GM12878 (cell line): Measurements from ENCODE around the gene OR6Y1. TPM values are rescaled to one million over a fixed set of nuclear protein-coding genes. Genes with fewer than 3 reads are reported as not detected.

ENCODE experiments used
- ATAC-seq: fragments of 200-7000 bp; cut with Tn5 transposase; 3 replicates; pipeline ENCODE4 v1.9.1; 2020; ENCODE audit warnings: mild to moderate bottlenecking, moderate library complexity
- BruUV-seq: library from RNA; stranded (reverse); fragments of 400-500 nt; replicated peaks from 2 replicates; lab custom pipeline; 2021; lab: Mats Ljungman, UMichigan
- CTCF ChIA-PET: fragments of 300-600 bp; sonication (Branson Sonifier 250); formaldehyde crosslinking; extraction: SDS; loops from one replicate; lab custom pipeline; 2021; ENCODE audit warnings: inconsistent platforms; lab: Yijun Ruan, JAX
- POLR2A ChIA-PET: fragments of 350-600 bp; formaldehyde crosslinking; extraction: SDS; loops from one replicate; lab custom pipeline; 2021; ENCODE audit warnings: inconsistent platforms; lab: Charles Lee
- RAD21 ChIA-PET: fragments of 300-600 bp; sonication (Branson Sonifier 250); formaldehyde crosslinking; loops from one replicate; lab custom pipeline; 2023; ENCODE audit warnings: antibody characterized with exemption; ENCODE audit not compliant: unreplicated experiment; lab: Charles Lee
- SMC1A ChIA-PET: fragments of 300-600 bp; sonication (Branson Sonifier 250); formaldehyde crosslinking; loops from one replicate; lab custom pipeline; 2023; ENCODE audit not compliant: unreplicated experiment, uncharacterized antibody; lab: Charles Lee
- DNase-seq: peaks from one replicate; pipeline ENCODE4 v3.0.0-alpha.2; 2011; ENCODE audit warnings: low read depth, low spot score
- FAIRE-seq: peaks from 3 replicates; lab custom pipeline; 2011; peaks lifted over from hg19 to GRCh38; lab: Jason Lieb, UNC
- H2AFZ ChIP-seq: 2 replicates; pipeline ENCODE4 v1.6.0; 2011; ENCODE audit warnings: low read depth, low read length, control low read depth; ENCODE audit not compliant: control insufficient read depth
- H3K27ac ChIP-seq: 2 replicates; pipeline ENCODE4 v1.5.1; 2011; ENCODE audit warnings: control low read depth; ENCODE audit not compliant: control insufficient read depth, insufficient read depth
- H3K27me3 ChIP-seq, 2 experiments: replicated peaks in 1 of 2; 2 replicates each; pipeline versions ENCODE4 v1.6.0 to v1.6.1; 2011; ENCODE audit warnings: low read length in 1 of 2; ENCODE audit not compliant: control insufficient read depth in 2 of 2, insufficient read depth in 2 of 2
- H3K36me3 ChIP-seq, 2 experiments: 2 replicates each; pipeline ENCODE4 v1.5.1; 2011; ENCODE audit warnings: low read length in 1 of 2; ENCODE audit not compliant: control insufficient read depth in 2 of 2, insufficient read depth in 2 of 2
- H3K4me1 ChIP-seq: 2 replicates; pipeline ENCODE4 v1.6.1; 2011; ENCODE audit warnings: mild to moderate bottlenecking, low read length, moderate library complexity, mixed read lengths; ENCODE audit not compliant: control insufficient read depth, insufficient read depth
- H3K4me2 ChIP-seq: 2 replicates; pipeline ENCODE4 v1.6.0; 2011; ENCODE audit warnings: control low read depth; ENCODE audit not compliant: control insufficient read depth, insufficient read depth
- H3K4me3 ChIP-seq: fragments of 200-600 bp; sonication (generic); 2 replicates; pipeline ENCODE4 v1.5.1; 2016
- H3K79me2 ChIP-seq: 2 replicates; pipeline ENCODE4 v1.6.0; 2011; ENCODE audit warnings: low read length; ENCODE audit not compliant: control insufficient read depth, insufficient read depth
- H3K9ac ChIP-seq: 2 replicates; pipeline ENCODE4 v1.8.0; 2011; ENCODE audit warnings: low read length, control low read depth, mixed read lengths; ENCODE audit not compliant: control insufficient read depth, insufficient read depth
- H3K9me3 ChIP-seq: replicated peaks from 3 replicates; pipeline ENCODE4 v1.5.1; 2011; ENCODE audit warnings: mild to moderate bottlenecking, low read length; ENCODE audit not compliant: control insufficient read depth, insufficient read depth
- H4K20me1 ChIP-seq: 2 replicates; pipeline ENCODE4 v1.6.0; 2011; ENCODE audit not compliant: control insufficient read depth, insufficient read depth
- EP300 ChIP-seq, 2 experiments: fragments of 150-350 bp in 1 of 2; IDR thresholded peaks; 2 replicates each; pipeline ENCODE4 v1.6.1; 2011 to 2012; ENCODE audit warnings: low read depth in 2 of 2, low read length in 2 of 2, borderline replicate concordance in 1 of 2, improper control_type of control experiment in 1 of 2, inconsistent platforms in 1 of 2; ENCODE audit not compliant: control insufficient read depth in 1 of 2
- FOXK2 ChIP-seq: fragments of 450-650 bp; IDR thresholded peaks from 2 replicates; pipeline ENCODE4 v1.6.1; 2017; ENCODE audit warnings: mild to moderate bottlenecking, moderate library complexity
- MEF2B ChIP-seq: fragments of 450-650 bp; IDR thresholded peaks from 2 replicates; pipeline ENCODE4 v1.6.1; 2018; ENCODE audit warnings: mild to moderate bottlenecking, moderate library complexity; ENCODE audit not compliant: partially characterized antibody, poor library complexity, severe bottlenecking
- MXI1 ChIP-seq: fragments of 150-350 bp; IDR thresholded peaks from 2 replicates; pipeline ENCODE4 v1.6.1; 2011; ENCODE audit warnings: low read depth, mild to moderate bottlenecking, inconsistent platforms, low read length, improper control_type of control experiment
- RAD21 ChIP-seq: IDR thresholded peaks from 2 replicates; pipeline ENCODE4 v1.6.1; 2011; ENCODE audit warnings: mild to moderate bottlenecking, low read depth, low read length, moderate library complexity; ENCODE audit not compliant: insufficient read depth
- RFX5 ChIP-seq: IDR thresholded peaks from 2 replicates; pipeline ENCODE4 v1.6.1; 2011; ENCODE audit warnings: low read depth, low read length, improper control_type of control experiment
- SIN3A ChIP-seq: IDR thresholded peaks from 2 replicates; pipeline ENCODE4 v1.6.1; 2012; ENCODE audit warnings: low read depth, low read length, improper control_type of control experiment
- SMAD5 ChIP-seq: IDR thresholded peaks from 2 replicates; pipeline ENCODE4 v1.6.1; 2016; ENCODE audit warnings: antibody characterized with exemption, low read depth
- SP1 ChIP-seq: IDR thresholded peaks from one replicate; pipeline ENCODE4 v1.6.1; 2011; ENCODE audit warnings: low read depth, low read length
- TAF1 ChIP-seq: IDR thresholded peaks from 2 replicates; pipeline ENCODE4 v1.6.1; 2011; ENCODE audit warnings: mild to moderate bottlenecking, low read depth, low read length, borderline replicate concordance
- TCF3 ChIP-seq: IDR thresholded peaks from 2 replicates; pipeline ENCODE4 v1.6.1; 2012; ENCODE audit warnings: low read depth, mild to moderate bottlenecking, low read length, borderline replicate concordance; ENCODE audit not compliant: insufficient read depth
- WGBS: methylation state at CpG from one replicate; pipeline ENCODE4 v1.1.6; 2016; ENCODE audit warnings: low lambda C conversion rate; ENCODE audit not compliant: insufficient replicate concordance, insufficient coverage; ENCODE audit errors: missing lambda C conversion rate; 5-methylcytosine and 5-hydroxymethylcytosine counted together
- in situ Hi-C: fragments of 300-500 bp; cut with MboI; formaldehyde crosslinking; loops from 9 replicates; pipeline ENCODE4 v1.14.3; 2018; ENCODE audit warnings: mixed read lengths
- intact Hi-C: fragments of 100-400 bp; cut with micrococcal nuclease; formaldehyde crosslinking; loops from one replicate; pipeline ENCODE4 v1.14.2; 2022; ENCODE audit not compliant: unreplicated experiment
- polyA plus RNA-seq, 11 experiments: library from polyadenylated mRNA; depleted of rRNA in 4 of 11; unstranded in 6 of 11; stranded (reverse) in 5 of 11; fragments of >200 nt; fragmentation: Nextera tagmentation in 4 of 11; fragmentation: Illumina TruSeq in 1 of 11; extraction: Ambion mirVana in 4 of 11; extraction: Trizol in 1 of 11; gene quantifications; 1 replicate in 1 of 11; 2 replicates in 10 of 11; pipeline versions ENCODE4 v1.2.1 to v1.2.3, GENCODE V29; 2011 to 2016; ENCODE audit warnings: inconsistent platforms in 2 of 11, missing spikeins in 2 of 11, low read depth in 1 of 11
- total RNA-seq, 4 experiments: library from RNA; depleted of rRNA in 3 of 4; stranded (reverse); fragments of >200 nt in 3 of 4; fragmentation: Illumina TruSeq in 1 of 4; extraction: Trizol in 1 of 4; gene quantifications; 2 replicates each; pipeline versions ENCODE4 v1.2.1 to v1.2.3, GENCODE V29; 2013 to 2021
- TF ChIP-seq, protein P1 (sequence below): fragments of 450-650 bp; formaldehyde crosslinking; IDR thresholded peaks from 2 replicates; pipeline ENCODE4 v1.4.0; 2020; ENCODE audit warnings: mild to moderate bottlenecking, moderate library complexity
- TF ChIP-seq, protein P2 (sequence below): fragments of 450-650 bp; IDR thresholded peaks from 2 replicates; pipeline ENCODE4 v1.6.1; 2017; ENCODE audit warnings: low read depth, mild to moderate bottlenecking, moderate library complexity
- TF ChIP-seq, protein P3 (sequence below), 3 experiments: IDR thresholded peaks in 2 of 3; conservative IDR thresholded peaks in 1 of 3; 2 replicates each; pipeline ENCODE4 v1.5.1; 2011; ENCODE audit warnings: low read depth in 3 of 3, low read length in 3 of 3, mild to moderate bottlenecking in 3 of 3, control low read depth in 2 of 3, moderate library complexity in 2 of 3, inconsistent platforms in 1 of 3, mixed read lengths in 1 of 3; ENCODE audit not compliant: control insufficient read depth in 2 of 3, insufficient read depth in 1 of 3; ENCODE audit errors: extremely low read depth in 1 of 3
- TF ChIP-seq, protein P4 (sequence below): IDR thresholded peaks from 2 replicates; pipeline ENCODE4 v1.6.1; 2011; ENCODE audit warnings: mild to moderate bottlenecking, low read depth, low read length, moderate library complexity; ENCODE audit not compliant: insufficient replicate concordance

Gene OR6Y1
- total and polyA plus RNA-seq, 10 of the 15 experiments (the other 5 are each of a cell fraction or from before 2014, with no cell fraction given), result not detected

DNA sequence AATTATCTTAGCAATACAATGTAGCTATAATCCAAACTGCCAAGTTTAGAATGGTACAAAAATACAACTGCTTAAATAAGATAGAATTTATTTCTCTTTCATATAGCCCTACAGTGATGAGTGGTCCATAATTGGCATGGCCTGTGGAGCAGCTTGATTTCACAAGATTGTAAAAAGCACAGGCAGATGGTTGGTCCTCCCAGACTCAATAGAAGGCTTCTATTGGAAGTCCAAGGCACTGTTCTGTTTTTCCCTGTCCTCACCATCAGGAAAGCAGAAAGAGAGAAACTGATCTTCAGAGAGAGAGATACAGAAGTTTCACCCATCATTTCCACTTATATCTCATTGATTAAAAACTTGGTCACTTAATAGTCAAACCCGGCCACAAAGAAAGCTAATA is 18.0 kb upstream of the OR6Y1 start:
- 0% methylated on average over 1 of the region's 1 CpG for WGBS
- TF ChIP-seq FOXK2 (no peak), RAD21 (no peak), SP1 (no peak), MEF2B (no peak), EP300 (IDR thresholded peaks at IDR 0.05; ENCODE audit: borderline replicate concordance in 1 of 2, control insufficient read depth in 1 of 2, low read depth in 2 of 2, low read length in 2 of 2) (no peak), TCF3 (no peak), SMAD5 (no peak), RFX5 (no peak), MXI1 (no peak), TAF1 (no peak), SIN3A (no peak)
- TF ChIP-seq, protein P1, sequence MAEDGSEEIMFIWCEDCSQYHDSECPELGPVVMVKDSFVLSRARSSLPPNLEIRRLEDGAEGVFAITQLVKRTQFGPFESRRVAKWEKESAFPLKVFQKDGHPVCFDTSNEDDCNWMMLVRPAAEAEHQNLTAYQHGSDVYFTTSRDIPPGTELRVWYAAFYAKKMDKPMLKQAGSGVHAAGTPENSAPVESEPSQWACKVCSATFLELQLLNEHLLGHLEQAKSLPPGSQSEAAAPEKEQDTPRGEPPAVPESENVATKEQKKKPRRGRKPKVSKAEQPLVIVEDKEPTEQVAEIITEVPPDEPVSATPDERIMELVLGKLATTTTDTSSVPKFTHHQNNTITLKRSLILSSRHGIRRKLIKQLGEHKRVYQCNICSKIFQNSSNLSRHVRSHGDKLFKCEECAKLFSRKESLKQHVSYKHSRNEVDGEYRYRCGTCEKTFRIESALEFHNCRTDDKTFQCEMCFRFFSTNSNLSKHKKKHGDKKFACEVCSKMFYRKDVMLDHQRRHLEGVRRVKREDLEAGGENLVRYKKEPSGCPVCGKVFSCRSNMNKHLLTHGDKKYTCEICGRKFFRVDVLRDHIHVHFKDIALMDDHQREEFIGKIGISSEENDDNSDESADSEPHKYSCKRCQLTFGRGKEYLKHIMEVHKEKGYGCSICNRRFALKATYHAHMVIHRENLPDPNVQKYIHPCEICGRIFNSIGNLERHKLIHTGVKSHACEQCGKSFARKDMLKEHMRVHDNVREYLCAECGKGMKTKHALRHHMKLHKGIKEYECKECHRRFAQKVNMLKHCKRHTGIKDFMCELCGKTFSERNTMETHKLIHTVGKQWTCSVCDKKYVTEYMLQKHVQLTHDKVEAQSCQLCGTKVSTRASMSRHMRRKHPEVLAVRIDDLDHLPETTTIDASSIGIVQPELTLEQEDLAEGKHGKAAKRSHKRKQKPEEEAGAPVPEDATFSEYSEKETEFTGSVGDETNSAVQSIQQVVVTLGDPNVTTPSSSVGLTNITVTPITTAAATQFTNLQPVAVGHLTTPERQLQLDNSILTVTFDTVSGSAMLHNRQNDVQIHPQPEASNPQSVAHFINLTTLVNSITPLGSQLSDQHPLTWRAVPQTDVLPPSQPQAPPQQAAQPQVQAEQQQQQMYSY (CRISPR knock-in tag), result no peak
- TF ChIP-seq, protein P2, sequence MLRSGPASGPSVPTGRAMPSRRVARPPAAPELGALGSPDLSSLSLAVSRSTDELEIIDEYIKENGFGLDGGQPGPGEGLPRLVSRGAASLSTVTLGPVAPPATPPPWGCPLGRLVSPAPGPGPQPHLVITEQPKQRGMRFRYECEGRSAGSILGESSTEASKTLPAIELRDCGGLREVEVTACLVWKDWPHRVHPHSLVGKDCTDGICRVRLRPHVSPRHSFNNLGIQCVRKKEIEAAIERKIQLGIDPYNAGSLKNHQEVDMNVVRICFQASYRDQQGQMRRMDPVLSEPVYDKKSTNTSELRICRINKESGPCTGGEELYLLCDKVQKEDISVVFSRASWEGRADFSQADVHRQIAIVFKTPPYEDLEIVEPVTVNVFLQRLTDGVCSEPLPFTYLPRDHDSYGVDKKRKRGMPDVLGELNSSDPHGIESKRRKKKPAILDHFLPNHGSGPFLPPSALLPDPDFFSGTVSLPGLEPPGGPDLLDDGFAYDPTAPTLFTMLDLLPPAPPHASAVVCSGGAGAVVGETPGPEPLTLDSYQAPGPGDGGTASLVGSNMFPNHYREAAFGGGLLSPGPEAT, result no peak
- TF ChIP-seq, protein P3, sequence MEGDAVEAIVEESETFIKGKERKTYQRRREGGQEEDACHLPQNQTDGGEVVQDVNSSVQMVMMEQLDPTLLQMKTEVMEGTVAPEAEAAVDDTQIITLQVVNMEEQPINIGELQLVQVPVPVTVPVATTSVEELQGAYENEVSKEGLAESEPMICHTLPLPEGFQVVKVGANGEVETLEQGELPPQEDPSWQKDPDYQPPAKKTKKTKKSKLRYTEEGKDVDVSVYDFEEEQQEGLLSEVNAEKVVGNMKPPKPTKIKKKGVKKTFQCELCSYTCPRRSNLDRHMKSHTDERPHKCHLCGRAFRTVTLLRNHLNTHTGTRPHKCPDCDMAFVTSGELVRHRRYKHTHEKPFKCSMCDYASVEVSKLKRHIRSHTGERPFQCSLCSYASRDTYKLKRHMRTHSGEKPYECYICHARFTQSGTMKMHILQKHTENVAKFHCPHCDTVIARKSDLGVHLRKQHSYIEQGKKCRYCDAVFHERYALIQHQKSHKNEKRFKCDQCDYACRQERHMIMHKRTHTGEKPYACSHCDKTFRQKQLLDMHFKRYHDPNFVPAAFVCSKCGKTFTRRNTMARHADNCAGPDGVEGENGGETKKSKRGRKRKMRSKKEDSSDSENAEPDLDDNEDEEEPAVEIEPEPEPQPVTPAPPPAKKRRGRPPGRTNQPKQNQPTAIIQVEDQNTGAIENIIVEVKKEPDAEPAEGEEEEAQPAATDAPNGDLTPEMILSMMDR (IDR thresholded peaks at IDR 0.05 in 2 of 3, conservative IDR thresholded peaks at IDR 0.05 in 1 of 3; ENCODE audit: control insufficient read depth in 2 of 3, extremely low read depth in 1 of 3, insufficient read depth in 1 of 3, low read depth in 3 of 3, low read length in 3 of 3), result no peak
- TF ChIP-seq, protein P4, sequence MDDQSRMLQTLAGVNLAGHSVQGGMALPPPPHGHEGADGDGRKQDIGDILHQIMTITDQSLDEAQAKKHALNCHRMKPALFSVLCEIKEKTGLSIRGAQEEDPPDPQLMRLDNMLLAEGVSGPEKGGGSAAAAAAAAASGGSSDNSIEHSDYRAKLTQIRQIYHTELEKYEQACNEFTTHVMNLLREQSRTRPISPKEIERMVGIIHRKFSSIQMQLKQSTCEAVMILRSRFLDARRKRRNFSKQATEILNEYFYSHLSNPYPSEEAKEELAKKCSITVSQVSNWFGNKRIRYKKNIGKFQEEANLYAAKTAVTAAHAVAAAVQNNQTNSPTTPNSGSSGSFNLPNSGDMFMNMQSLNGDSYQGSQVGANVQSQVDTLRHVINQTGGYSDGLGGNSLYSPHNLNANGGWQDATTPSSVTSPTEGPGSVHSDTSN, result no peak
- TF ChIP-seq, all 136 proteins: peak for 0
- no peaks in the 10 kb centered on the region; a peak in 1 of 4 replicates for H3K27me3 ChIP-seq
- RAD21 ChIA-PET, result no interaction called here
- H3K27ac ChIP-seq, result no peak overlapping the region
- H4K20me1 ChIP-seq, result no peaks in the 10 kb centered on the region
- SMC1A ChIA-PET, result interaction anchor here (1.5 to 1.6 kb wide), 2 partner anchors 8 to 79 kb away, joined by 3 to 4 read pairs; partner anchors contain the start of gene OR10X1
- H2AFZ ChIP-seq, result no peak overlapping the region
- H3K9me3 ChIP-seq, result no peaks in the 10 kb centered on the region
- no peak overlapping the region for H3K9ac ChIP-seq
- H3K79me2 ChIP-seq, result no peaks in the 10 kb centered on the region
- no peak overlapping the region for H3K4me3 ChIP-seq
- ATAC-seq, result no peak
- no peaks in the 10 kb centered on the region for H3K36me3 ChIP-seq
- no TSS peak for BruUV-seq
- intact Hi-C loops, result no loop called here
- CTCF ChIA-PET, result interaction anchor here (1.5 kb wide), 1 partner anchor 9 kb away, joined by 3 read pairs; no protein-coding TSS in a partner anchor
- POLR2A ChIA-PET, result no interaction called here
- DNase-seq, result no peak
- in situ Hi-C loops, result no loop called here
- H3K4me2 ChIP-seq, result no peak overlapping the region
- no peaks in the 10 kb centered on the region for H3K4me1 ChIP-seq
- FAIRE-seq, result no peak
